Natural killer cell treated with Interleukin-12 subunit alpha and Interleukin-12 subunit beta and Interleukin-15 and Interleukin-18, amount 100 ng/mL, for 72 hours (primary cell): ENCODE measurements around the gene CTTNBP2. TPM values are rescaled to one million over a fixed set of nuclear protein-coding genes. Genes with fewer than 3 reads are reported as not detected.
"Not testable (repeated sequence)": the region's sequence is repeated elsewhere in the genome, so short reads cannot be mapped to it uniquely, and the experiment has no call there.

Experiments
- ATAC-seq, 2 donors: fragments of 150-1000 bp; cut with Tn5 transposase in 1 of 2; sonication (Bioruptor Pico), chemical (Tn5 transposase) in 1 of 2; 2 replicates each; pipeline ENCODE4 v1.10.0; 2021
- DNase-seq: peaks from one replicate; pipeline ENCODE4 v3.0.0; 2022; ENCODE audit warnings: low spot score
- H3K27ac Mint-ChIP-seq, 2 donors: 1 replicate in 1 of 2; 2 replicates in 1 of 2; pipeline ENCODE4 v1.8.0; 2022; ENCODE audit warnings: mixed read lengths in 2 of 2, mild to moderate bottlenecking in 1 of 2, moderate library complexity in 1 of 2
- H3K27me3 Mint-ChIP-seq, 2 donors: 1 replicate in 1 of 2; 2 replicates in 1 of 2; pipeline ENCODE4 v1.8.0; 2022; ENCODE audit warnings: mixed read lengths in 2 of 2
- H3K36me3 Mint-ChIP-seq: one replicate; pipeline ENCODE4 v1.8.0; 2022; ENCODE audit warnings: mixed read lengths
- H3K4me1 Mint-ChIP-seq, 2 donors: 1 replicate in 1 of 2; 2 replicates in 1 of 2; pipeline ENCODE4 v1.8.0; 2022; ENCODE audit warnings: low read depth in 2 of 2, mixed read lengths in 2 of 2, mild to moderate bottlenecking in 1 of 2
- H3K4me3 Mint-ChIP-seq: one replicate; pipeline ENCODE4 v1.8.0; 2022; ENCODE audit warnings: mixed read lengths
- H3K9me3 Mint-ChIP-seq: 2 replicates; pipeline ENCODE4 v1.8.0; 2022; ENCODE audit warnings: mixed read lengths
- total RNA-seq, 2 donors: library from RNA; stranded (reverse); gene quantifications; one replicate each; pipeline ENCODE4 v1.2.3, GENCODE V29; 2022

Gene CTTNBP2
- total RNA-seq, 2 donors from 2014 or later = 0.14 TPM; not detected in 1

GRCh38 chr7:117716707-117717299, 156.4 kb downstream of the CTTNBP2 start:
- no peaks in the 10 kb centered on the region for H3K4me1 Mint-ChIP-seq
- DNase-seq (no peak), ATAC-seq (no peak)
- no peaks in the 10 kb centered on the region for H3K36me3 Mint-ChIP-seq
- peaks cover 4% of the 10 kb centered on the region for H3K9me3 Mint-ChIP-seq
- no peaks in the 10 kb centered on the region for H3K27me3 Mint-ChIP-seq
- no peak overlapping the region for H3K27ac Mint-ChIP-seq
- no peak overlapping the region for H3K4me3 Mint-ChIP-seq

- Mint-ChIP-seq H3K27ac (no peak overlapping the region), H3K36me3 (no peaks in the 10 kb centered on the region), H3K27me3 (no peaks in the 10 kb centered on the region), H3K4me3 (no peak overlapping the region), H3K4me1 (no peaks in the 10 kb centered on the region), H3K9me3 (peaks cover 4% of the 10 kb centered on the region)
- DNase-seq = no peak
- no peak for ATAC-seq
Measured at GRCh38 chr7:117715784-117716445, 157.3 kb downstream of the CTTNBP2 start.

GRCh38 chr7:117711556-117711955, 161.7 kb downstream of the CTTNBP2 start:
- Mint-ChIP-seq H3K4me3 (no peak overlapping the region), H3K27ac (no peak overlapping the region), H3K9me3 (peaks cover 4% of the 10 kb centered on the region), H3K36me3 (no peaks in the 10 kb centered on the region), H3K27me3 (no peaks in the 10 kb centered on the region), H3K4me1 (no peaks in the 10 kb centered on the region)
- ATAC-seq = no peak
- DNase-seq = no peak

- not testable (repeated sequence) for H3K27ac Mint-ChIP-seq, H3K27me3 Mint-ChIP-seq, ATAC-seq, H3K4me3 Mint-ChIP-seq, DNase-seq, H3K4me1 Mint-ChIP-seq, H3K9me3 Mint-ChIP-seq, H3K36me3 Mint-ChIP-seq
Measured at GRCh38 chr7:117708173-117708572, 165.1 kb downstream of the CTTNBP2 start.

- Mint-ChIP-seq H3K4me1 (no peaks in the 10 kb centered on the region), H3K4me3 (no peak overlapping the region), H3K36me3 (no peaks in the 10 kb centered on the region), H3K27me3 (no peaks in the 10 kb centered on the region), H3K9me3 (no peaks in the 10 kb centered on the region), H3K27ac (no peak overlapping the region)
- ATAC-seq = no peak
- DNase-seq = no peak
Measured at GRCh38 chr7:117707080-117707479, 166.2 kb downstream of the CTTNBP2 start.

- Mint-ChIP-seq H3K4me3 (no peak overlapping the region), H3K27ac (no peak overlapping the region), H3K36me3 (no peaks in the 10 kb centered on the region), H3K9me3 (no peaks in the 10 kb centered on the region), H3K4me1 (no peaks in the 10 kb centered on the region), H3K27me3 (no peaks in the 10 kb centered on the region)
- ATAC-seq = no peak
- DNase-seq = no peak
Measured at GRCh38 chr7:117706210-117706609, 167.0 kb downstream of the CTTNBP2 start.

GRCh38 chr7:117705630-117706029, 167.6 kb downstream of the CTTNBP2 start:
- Mint-ChIP-seq H3K9me3 (no peaks in the 10 kb centered on the region), H3K4me3 (no peak overlapping the region), H3K27ac (no peak overlapping the region), H3K36me3 (no peaks in the 10 kb centered on the region), H3K4me1 (no peaks in the 10 kb centered on the region), H3K27me3 (no peaks in the 10 kb centered on the region)
- ATAC-seq = no peak
- DNase-seq = no peak

GRCh38 chr7:117704063-117704462, 169.2 kb downstream of the CTTNBP2 start:
- H3K27me3 Mint-ChIP-seq = no peaks in the 10 kb centered on the region
- no peak overlapping the region for H3K27ac Mint-ChIP-seq
- no peak overlapping the region for H3K4me3 Mint-ChIP-seq
- no peaks in the 10 kb centered on the region for H3K4me1 Mint-ChIP-seq
- H3K9me3 Mint-ChIP-seq = no peaks in the 10 kb centered on the region
- H3K36me3 Mint-ChIP-seq = no peaks in the 10 kb centered on the region
- DNase-seq (no peak), ATAC-seq (no peak)

GRCh38 chr7:117698018-117698417, 175.2 kb downstream of the CTTNBP2 start:
- peaks cover 9% of the 10 kb centered on the region for H3K9me3 Mint-ChIP-seq
- H3K4me3 Mint-ChIP-seq = no peak overlapping the region
- H3K36me3 Mint-ChIP-seq = no peaks in the 10 kb centered on the region
- DNase-seq (no peak), ATAC-seq (no peak)
- H3K4me1 Mint-ChIP-seq = no peaks in the 10 kb centered on the region
- no peaks in the 10 kb centered on the region for H3K27me3 Mint-ChIP-seq
- no peak overlapping the region for H3K27ac Mint-ChIP-seq

- H3K9me3 Mint-ChIP-seq = peaks cover 24% of the 10 kb centered on the region
- H3K36me3 Mint-ChIP-seq = no peaks in the 10 kb centered on the region
- ATAC-seq = no peak
- no peaks in the 10 kb centered on the region for H3K4me1 Mint-ChIP-seq
- no peak overlapping the region for H3K27ac Mint-ChIP-seq
- H3K4me3 Mint-ChIP-seq = no peak overlapping the region
- no peak for DNase-seq
- H3K27me3 Mint-ChIP-seq = no peaks in the 10 kb centered on the region
Measured at GRCh38 chr7:117692338-117692737, 180.9 kb downstream of the CTTNBP2 start.

GRCh38 chr7:117690147-117690546, 183.1 kb downstream of the CTTNBP2 start:
- ATAC-seq = no peak
- no peaks in the 10 kb centered on the region for H3K36me3 Mint-ChIP-seq
- H3K4me3 Mint-ChIP-seq = no peak overlapping the region

GRCh38 chr7:117689406-117689805, 183.8 kb downstream of the CTTNBP2 start:
- no peaks in the 10 kb centered on the region for H3K27me3 Mint-ChIP-seq
- H3K4me3 Mint-ChIP-seq = no peak overlapping the region
- no peak for ATAC-seq
- H3K4me1 Mint-ChIP-seq = no peaks in the 10 kb centered on the region
- no peaks in the 10 kb centered on the region for H3K36me3 Mint-ChIP-seq
- H3K27ac Mint-ChIP-seq = no peak overlapping the region
- peaks cover 19% of the 10 kb centered on the region for H3K9me3 Mint-ChIP-seq
- DNase-seq = no peak

More at GRCh38 chr7:117690147-117690546, 183.1 kb downstream of the CTTNBP2 start:
- Mint-ChIP-seq H3K4me1 (no peaks in the 10 kb centered on the region), H3K27me3 (no peaks in the 10 kb centered on the region), H3K9me3 (peaks cover 23% of the 10 kb centered on the region), H3K27ac (no peak overlapping the region)
- no peak for DNase-seq

GRCh38 chr7:117688126-117688525, 185.1 kb downstream of the CTTNBP2 start:
- Mint-ChIP-seq H3K27me3 (no peaks in the 10 kb centered on the region), H3K9me3 (peaks cover 15% of the 10 kb centered on the region), H3K36me3 (no peaks in the 10 kb centered on the region), H3K4me3 (no peak overlapping the region), H3K27ac (no peak overlapping the region), H3K4me1 (no peaks in the 10 kb centered on the region)
- no peak for ATAC-seq
- no peak for DNase-seq

GRCh38 chr7:117686311-117686935, 186.8 kb downstream of the CTTNBP2 start:
- H3K4me3 Mint-ChIP-seq = no peak overlapping the region

More at GRCh38 chr7:117686311-117686935, 186.8 kb downstream of the CTTNBP2 start:
- Mint-ChIP-seq H3K4me1 (no peaks in the 10 kb centered on the region), H3K27ac (no peak overlapping the region), H3K36me3 (no peaks in the 10 kb centered on the region), H3K9me3 (peaks cover 11% of the 10 kb centered on the region), H3K27me3 (no peaks in the 10 kb centered on the region)
- DNase-seq = no peak
- no peak for ATAC-seq
